Astrocyte (in vitro differentiated cells and primary cell): ENCODE data around the gene MCCD1.

Experiments
- CTCF ChIP-seq: IDR thresholded peaks from 2 replicates; pipeline ENCODE4 v1.5.1; 2011; ENCODE audit warnings: low read depth, mild to moderate bottlenecking, inconsistent platforms, low read length, moderate library complexity; ENCODE audit not compliant: insufficient read depth
- EZH2 ChIP-seq: IDR thresholded peaks from 2 replicates; pipeline ENCODE4 v1.6.1; 2012; ENCODE audit warnings: mild to moderate bottlenecking, low read length, inconsistent platforms; ENCODE audit not compliant: insufficient read depth

GRCh38 chr6:31546339-31546957, 17.7 kb downstream of the MCCD1 start, which contains the start of gene ATP6V1G2:
- TF ChIP-seq CTCF, result peak; percentile 97
- no peak for TF ChIP-seq EZH2
